WTC11 (cell line): ENCODE data around the gene DCBLD2. TPM values are rescaled to one million over a fixed set of nuclear protein-coding genes. Genes with fewer than 3 reads are reported as not detected.

Experiments used
- ATAC-seq: fragments of 200-7000 bp; cut with Tn5 transposase; 2 replicates; pipeline ENCODE4 v1.10.0; 2021; ENCODE audit warnings: mild to moderate bottlenecking, moderate library complexity
- CTCF ChIA-PET: fragments of 300-600 bp; sonication (Branson Sonifier 250); formaldehyde crosslinking; loops from one replicate; lab custom pipeline; 2021; ENCODE audit warnings: antibody characterized with exemption; lab: Charles Lee
- POLR2A ChIA-PET: fragments of 350-600 bp; sonication (Branson Sonifier 250); formaldehyde crosslinking; loops from one replicate; lab custom pipeline; 2021; ENCODE audit warnings: antibody characterized with exemption; lab: Charles Lee
- DNase-seq: peaks from one replicate; pipeline ENCODE4 v3.0.0; 2021; ENCODE audit warnings: low spot score
- H3K27ac Mint-ChIP-seq: 2 replicates; pipeline ENCODE4 v1.8.0; 2021; ENCODE audit warnings: mixed read lengths
- H3K27me3 Mint-ChIP-seq: 2 replicates; pipeline ENCODE4 v1.8.0; 2021; ENCODE audit warnings: low read depth, mild to moderate bottlenecking, moderate library complexity, mixed read lengths
- H3K36me3 Mint-ChIP-seq: 2 replicates; pipeline ENCODE4 v1.8.0; 2021; ENCODE audit warnings: mixed read lengths
- H3K4me1 Mint-ChIP-seq: 2 replicates; pipeline ENCODE4 v1.8.0; 2022; ENCODE audit warnings: mixed read lengths
- H3K4me3 Mint-ChIP-seq: 2 replicates; pipeline ENCODE4 v1.8.0; 2021; ENCODE audit warnings: mild to moderate bottlenecking, moderate library complexity, mixed read lengths
- H3K9me3 Mint-ChIP-seq: 2 replicates; pipeline ENCODE4 v1.8.0; 2021; ENCODE audit warnings: mixed read lengths
- ESRRA ChIP-seq: sonication (generic); formaldehyde crosslinking; IDR thresholded peaks from 2 replicates; pipeline ENCODE4 v1.8.1; 2022; ENCODE audit warnings: mild to moderate bottlenecking, missing genetic modification reagents, borderline replicate concordance
- HMGXB4 ChIP-seq: sonication (generic); formaldehyde crosslinking; IDR thresholded peaks from 2 replicates; pipeline ENCODE4 v1.8.1; 2023; ENCODE audit warnings: mild to moderate bottlenecking, moderate library complexity, missing genetic modification reagents
- MLX ChIP-seq: sonication (generic); formaldehyde crosslinking; IDR thresholded peaks from 2 replicates; pipeline ENCODE4 v1.8.1; 2023; ENCODE audit warnings: mild to moderate bottlenecking, missing genetic modification reagents, moderate library complexity
- NR1H2 ChIP-seq: sonication (generic); formaldehyde crosslinking; IDR thresholded peaks from 2 replicates; pipeline ENCODE4 v1.9.0; 2021; ENCODE audit warnings: mild to moderate bottlenecking, moderate library complexity, missing genetic modification reagents
- NR2C2 ChIP-seq: sonication (generic); formaldehyde crosslinking; IDR thresholded peaks from 2 replicates; pipeline ENCODE4 v1.8.0; 2022; ENCODE audit warnings: mild to moderate bottlenecking, missing genetic modification reagents
- RELA ChIP-seq: sonication (generic); formaldehyde crosslinking; IDR thresholded peaks from 2 replicates; pipeline ENCODE4 v1.8.1; 2022; ENCODE audit warnings: missing genetic modification reagents, mild to moderate bottlenecking, borderline replicate concordance
- SP1 ChIP-seq: sonication (generic); formaldehyde crosslinking; conservative IDR thresholded peaks from 2 replicates; pipeline ENCODE4 v1.8.1; 2022; ENCODE audit warnings: missing genetic modification reagents
- TEAD1 ChIP-seq: sonication (generic); formaldehyde crosslinking; IDR thresholded peaks from 2 replicates; pipeline ENCODE4 v1.8.0; 2022; ENCODE audit warnings: mild to moderate bottlenecking, missing genetic modification reagents
- TEAD4 ChIP-seq: sonication (generic); formaldehyde crosslinking; IDR thresholded peaks from 2 replicates; pipeline ENCODE4 v1.8.0; 2022; ENCODE audit warnings: mild to moderate bottlenecking, missing genetic modification reagents
- ZMAT4 ChIP-seq: fragments of 250-450 bp; sonication (Bioruptor Pico); IDR thresholded peaks from 2 replicates; pipeline ENCODE4 v1.9.0; 2021; ENCODE audit warnings: mild to moderate bottlenecking
- ZNF396 ChIP-seq: fragments of 250-450 bp; sonication (Bioruptor Pico); IDR thresholded peaks from 2 replicates; pipeline ENCODE4 v1.8.0; 2021; ENCODE audit warnings: mild to moderate bottlenecking, moderate library complexity, borderline replicate concordance
- total RNA-seq: library from RNA; stranded (reverse); gene quantifications from 3 replicates; pipeline ENCODE4 v1.2.3, GENCODE V29; 2021
- TF ChIP-seq, protein P1 (sequence below): sonication (generic); formaldehyde crosslinking; IDR thresholded peaks from 2 replicates; pipeline ENCODE4 v1.8.0; 2022; ENCODE audit warnings: mild to moderate bottlenecking, missing genetic modification reagents
- TF ChIP-seq, protein P2 (sequence below): sonication (generic); formaldehyde crosslinking; IDR thresholded peaks from 2 replicates; pipeline ENCODE4 v1.8.0; 2022; ENCODE audit warnings: missing genetic modification reagents
- TF ChIP-seq, protein P3 (sequence below): fragments of 200-600 bp; IDR thresholded peaks from 2 replicates; pipeline ENCODE4 v1.8.0; 2022; ENCODE audit warnings: antibody characterized with exemption
- TF ChIP-seq, protein P4 (sequence below): sonication (generic); formaldehyde crosslinking; IDR thresholded peaks from 2 replicates; pipeline ENCODE4 v1.8.1; 2023; ENCODE audit warnings: mild to moderate bottlenecking, missing genetic modification reagents

Gene DCBLD2
- total RNA-seq, 1 experiment from 2014 or later: 47.9 TPM

GRCh38 chr3:98807561-98807960 lies 93.9 kb downstream of the DCBLD2 start:
- no peak overlapping the region for H3K27ac Mint-ChIP-seq
- peaks cover 62% of the 10 kb centered on the region for H3K36me3 Mint-ChIP-seq
- ChIA-PET POLR2A (no interaction called here), CTCF (no interaction called here)
- ATAC-seq: no peak
- H3K4me1 Mint-ChIP-seq: no peaks in the 10 kb centered on the region
- DNase-seq: no peak
- no peak overlapping the region for H3K4me3 Mint-ChIP-seq
- TF ChIP-seq ESRRA (CRISPR knock-in tag): no peak
- no peak for TF ChIP-seq RELA (CRISPR knock-in tag)
- TF ChIP-seq ZMAT4 (CRISPR knock-in tag): no peak
- TF ChIP-seq, protein P1, sequence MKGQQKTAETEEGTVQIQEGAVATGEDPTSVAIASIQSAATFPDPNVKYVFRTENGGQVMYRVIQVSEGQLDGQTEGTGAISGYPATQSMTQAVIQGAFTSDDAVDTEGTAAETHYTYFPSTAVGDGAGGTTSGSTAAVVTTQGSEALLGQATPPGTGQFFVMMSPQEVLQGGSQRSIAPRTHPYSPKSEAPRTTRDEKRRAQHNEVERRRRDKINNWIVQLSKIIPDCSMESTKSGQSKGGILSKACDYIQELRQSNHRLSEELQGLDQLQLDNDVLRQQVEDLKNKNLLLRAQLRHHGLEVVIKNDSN: no peak
- TF ChIP-seq, protein P2, sequence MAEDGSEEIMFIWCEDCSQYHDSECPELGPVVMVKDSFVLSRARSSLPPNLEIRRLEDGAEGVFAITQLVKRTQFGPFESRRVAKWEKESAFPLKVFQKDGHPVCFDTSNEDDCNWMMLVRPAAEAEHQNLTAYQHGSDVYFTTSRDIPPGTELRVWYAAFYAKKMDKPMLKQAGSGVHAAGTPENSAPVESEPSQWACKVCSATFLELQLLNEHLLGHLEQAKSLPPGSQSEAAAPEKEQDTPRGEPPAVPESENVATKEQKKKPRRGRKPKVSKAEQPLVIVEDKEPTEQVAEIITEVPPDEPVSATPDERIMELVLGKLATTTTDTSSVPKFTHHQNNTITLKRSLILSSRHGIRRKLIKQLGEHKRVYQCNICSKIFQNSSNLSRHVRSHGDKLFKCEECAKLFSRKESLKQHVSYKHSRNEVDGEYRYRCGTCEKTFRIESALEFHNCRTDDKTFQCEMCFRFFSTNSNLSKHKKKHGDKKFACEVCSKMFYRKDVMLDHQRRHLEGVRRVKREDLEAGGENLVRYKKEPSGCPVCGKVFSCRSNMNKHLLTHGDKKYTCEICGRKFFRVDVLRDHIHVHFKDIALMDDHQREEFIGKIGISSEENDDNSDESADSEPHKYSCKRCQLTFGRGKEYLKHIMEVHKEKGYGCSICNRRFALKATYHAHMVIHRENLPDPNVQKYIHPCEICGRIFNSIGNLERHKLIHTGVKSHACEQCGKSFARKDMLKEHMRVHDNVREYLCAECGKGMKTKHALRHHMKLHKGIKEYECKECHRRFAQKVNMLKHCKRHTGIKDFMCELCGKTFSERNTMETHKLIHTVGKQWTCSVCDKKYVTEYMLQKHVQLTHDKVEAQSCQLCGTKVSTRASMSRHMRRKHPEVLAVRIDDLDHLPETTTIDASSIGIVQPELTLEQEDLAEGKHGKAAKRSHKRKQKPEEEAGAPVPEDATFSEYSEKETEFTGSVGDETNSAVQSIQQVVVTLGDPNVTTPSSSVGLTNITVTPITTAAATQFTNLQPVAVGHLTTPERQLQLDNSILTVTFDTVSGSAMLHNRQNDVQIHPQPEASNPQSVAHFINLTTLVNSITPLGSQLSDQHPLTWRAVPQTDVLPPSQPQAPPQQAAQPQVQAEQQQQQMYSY (CRISPR knock-in tag): no peak
- no peak for TF ChIP-seq NR2C2 (CRISPR knock-in tag)
- no peak for TF ChIP-seq NR1H2 (CRISPR knock-in tag)
- no peak for TF ChIP-seq HMGXB4 (CRISPR knock-in tag)
- no peak for TF ChIP-seq ZNF396 (CRISPR knock-in tag)
- TF ChIP-seq, protein P3, sequence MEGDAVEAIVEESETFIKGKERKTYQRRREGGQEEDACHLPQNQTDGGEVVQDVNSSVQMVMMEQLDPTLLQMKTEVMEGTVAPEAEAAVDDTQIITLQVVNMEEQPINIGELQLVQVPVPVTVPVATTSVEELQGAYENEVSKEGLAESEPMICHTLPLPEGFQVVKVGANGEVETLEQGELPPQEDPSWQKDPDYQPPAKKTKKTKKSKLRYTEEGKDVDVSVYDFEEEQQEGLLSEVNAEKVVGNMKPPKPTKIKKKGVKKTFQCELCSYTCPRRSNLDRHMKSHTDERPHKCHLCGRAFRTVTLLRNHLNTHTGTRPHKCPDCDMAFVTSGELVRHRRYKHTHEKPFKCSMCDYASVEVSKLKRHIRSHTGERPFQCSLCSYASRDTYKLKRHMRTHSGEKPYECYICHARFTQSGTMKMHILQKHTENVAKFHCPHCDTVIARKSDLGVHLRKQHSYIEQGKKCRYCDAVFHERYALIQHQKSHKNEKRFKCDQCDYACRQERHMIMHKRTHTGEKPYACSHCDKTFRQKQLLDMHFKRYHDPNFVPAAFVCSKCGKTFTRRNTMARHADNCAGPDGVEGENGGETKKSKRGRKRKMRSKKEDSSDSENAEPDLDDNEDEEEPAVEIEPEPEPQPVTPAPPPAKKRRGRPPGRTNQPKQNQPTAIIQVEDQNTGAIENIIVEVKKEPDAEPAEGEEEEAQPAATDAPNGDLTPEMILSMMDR: no peak
- TF ChIP-seq TEAD1 (CRISPR knock-in tag): no peak
- TF ChIP-seq TEAD4 (CRISPR knock-in tag): no peak
- TF ChIP-seq, protein P4, sequence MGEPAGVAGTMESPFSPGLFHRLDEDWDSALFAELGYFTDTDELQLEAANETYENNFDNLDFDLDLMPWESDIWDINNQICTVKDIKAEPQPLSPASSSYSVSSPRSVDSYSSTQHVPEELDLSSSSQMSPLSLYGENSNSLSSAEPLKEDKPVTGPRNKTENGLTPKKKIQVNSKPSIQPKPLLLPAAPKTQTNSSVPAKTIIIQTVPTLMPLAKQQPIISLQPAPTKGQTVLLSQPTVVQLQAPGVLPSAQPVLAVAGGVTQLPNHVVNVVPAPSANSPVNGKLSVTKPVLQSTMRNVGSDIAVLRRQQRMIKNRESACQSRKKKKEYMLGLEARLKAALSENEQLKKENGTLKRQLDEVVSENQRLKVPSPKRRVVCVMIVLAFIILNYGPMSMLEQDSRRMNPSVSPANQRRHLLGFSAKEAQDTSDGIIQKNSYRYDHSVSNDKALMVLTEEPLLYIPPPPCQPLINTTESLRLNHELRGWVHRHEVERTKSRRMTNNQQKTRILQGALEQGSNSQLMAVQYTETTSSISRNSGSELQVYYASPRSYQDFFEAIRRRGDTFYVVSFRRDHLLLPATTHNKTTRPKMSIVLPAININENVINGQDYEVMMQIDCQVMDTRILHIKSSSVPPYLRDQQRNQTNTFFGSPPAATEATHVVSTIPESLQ (CRISPR knock-in tag): no peak
- no peak for TF ChIP-seq MLX (CRISPR knock-in tag)
- no peak for TF ChIP-seq SP1 (CRISPR knock-in tag)
- H3K9me3 Mint-ChIP-seq: peaks cover 9% of the 10 kb centered on the region; the same call in 1 of the 2 replicates
- no peaks in the 10 kb centered on the region for H3K27me3 Mint-ChIP-seq
